HG03342 (cell line): ENCODE results near the gene ANKRD13B.

ENCODE experiments used
- ATAC-seq: cut with Tn5 transposase; IDR thresholded peaks from one replicate; pipeline ENCODE4 v1.9.1; 2021; ENCODE audit warnings: mild to moderate bottlenecking, moderate library complexity; ENCODE audit not compliant: unreplicated experiment

The ANKRD13B gene

DNA sequence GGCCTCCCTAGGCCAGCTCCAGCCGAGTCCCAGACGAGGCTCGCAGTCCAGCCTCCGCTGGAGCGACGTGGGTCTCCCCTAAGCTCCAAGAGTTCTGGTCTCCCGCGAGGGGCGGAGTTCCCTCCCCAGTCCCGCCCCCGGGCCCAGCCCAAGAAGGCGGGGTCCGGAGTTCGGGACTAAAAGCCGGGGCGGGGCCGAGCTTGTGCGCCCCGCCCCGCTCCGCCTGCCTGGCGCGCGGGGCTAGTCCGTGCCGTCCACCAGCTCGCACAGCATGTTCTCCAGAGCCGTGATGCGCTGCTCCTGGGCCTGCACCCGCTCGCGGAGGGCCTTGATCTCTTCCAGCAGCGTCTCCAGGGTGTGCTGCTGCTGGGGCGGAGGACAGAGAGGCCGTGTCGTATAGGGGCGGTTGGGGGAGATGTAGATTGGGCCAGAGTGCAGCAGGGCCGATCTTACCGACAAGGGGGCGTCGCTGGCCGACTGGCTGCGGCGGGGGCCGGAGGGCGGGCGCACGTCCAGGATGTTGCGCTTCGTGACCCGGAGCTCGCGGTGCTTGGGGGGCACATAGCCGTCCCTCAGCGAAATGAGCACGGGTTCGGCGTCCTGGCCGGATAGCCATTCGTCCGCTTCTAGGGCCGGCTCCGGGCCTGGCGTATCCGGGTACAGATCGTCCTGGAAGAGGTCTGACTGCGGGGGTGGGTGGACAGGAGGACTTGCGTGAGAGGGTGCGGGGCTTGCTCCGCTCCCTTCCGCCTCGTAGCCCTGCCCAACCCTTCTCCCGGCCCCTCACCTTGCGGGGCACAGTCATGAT, 22.8 kb downstream of the ANKRD13B start:
- ATAC-seq, result peak; percentile 54

DNA sequence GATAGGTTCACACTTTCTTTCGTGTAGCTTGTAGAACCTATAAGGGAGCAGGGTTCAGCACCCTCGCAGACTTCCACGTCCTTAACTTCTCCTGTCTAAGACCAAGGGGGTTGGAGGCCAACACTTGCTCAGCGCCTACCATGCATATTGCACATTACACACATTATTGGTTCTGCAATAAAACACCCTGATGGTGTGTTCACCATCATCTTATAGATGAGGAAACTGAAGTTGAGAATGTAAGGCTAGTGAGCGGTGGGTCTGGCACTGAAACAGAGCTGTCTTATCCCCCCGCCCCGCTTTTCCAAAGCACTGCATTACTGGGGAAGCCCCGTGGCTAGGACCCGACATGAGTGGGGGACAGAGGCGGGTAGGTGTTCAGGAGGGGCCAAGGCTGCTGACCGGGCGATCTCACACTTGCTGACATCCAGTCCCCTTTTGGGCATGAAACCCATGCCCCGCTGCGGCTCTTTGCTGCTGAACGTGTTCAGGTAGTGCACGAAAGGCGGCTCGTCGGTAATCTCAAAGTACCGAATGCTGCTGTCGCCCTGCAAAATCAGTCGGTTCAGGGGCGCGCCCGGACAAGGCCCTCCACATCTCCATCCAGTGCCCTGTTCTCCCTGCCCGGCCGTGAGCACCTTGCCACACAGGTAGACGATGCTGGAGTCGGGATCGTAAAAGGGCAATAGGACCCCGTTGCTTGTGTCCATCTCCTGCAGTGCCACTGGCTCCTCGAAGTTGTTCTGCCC, 23.5 kb downstream of the ANKRD13B start:
- no peak for ATAC-seq

DNA sequence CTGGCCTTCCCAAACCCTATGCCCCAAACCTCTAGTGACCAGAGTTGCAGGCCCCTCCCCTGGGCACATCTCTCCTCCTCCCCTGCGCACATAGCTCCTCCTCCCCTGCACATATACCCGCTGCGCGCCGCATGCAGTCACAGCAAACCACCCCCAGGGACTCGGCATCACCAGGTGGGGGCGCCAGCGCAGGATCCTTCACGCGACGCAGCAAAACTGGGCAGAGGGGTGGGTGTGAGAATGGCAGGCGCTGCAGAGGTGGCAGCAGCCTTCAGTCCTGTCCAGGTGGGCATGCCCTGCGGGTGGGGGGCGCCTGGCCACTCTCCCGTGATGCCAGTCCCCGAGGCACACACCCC, 24.2 kb downstream of the ANKRD13B start:
- peak; percentile 49 for ATAC-seq

DNA sequence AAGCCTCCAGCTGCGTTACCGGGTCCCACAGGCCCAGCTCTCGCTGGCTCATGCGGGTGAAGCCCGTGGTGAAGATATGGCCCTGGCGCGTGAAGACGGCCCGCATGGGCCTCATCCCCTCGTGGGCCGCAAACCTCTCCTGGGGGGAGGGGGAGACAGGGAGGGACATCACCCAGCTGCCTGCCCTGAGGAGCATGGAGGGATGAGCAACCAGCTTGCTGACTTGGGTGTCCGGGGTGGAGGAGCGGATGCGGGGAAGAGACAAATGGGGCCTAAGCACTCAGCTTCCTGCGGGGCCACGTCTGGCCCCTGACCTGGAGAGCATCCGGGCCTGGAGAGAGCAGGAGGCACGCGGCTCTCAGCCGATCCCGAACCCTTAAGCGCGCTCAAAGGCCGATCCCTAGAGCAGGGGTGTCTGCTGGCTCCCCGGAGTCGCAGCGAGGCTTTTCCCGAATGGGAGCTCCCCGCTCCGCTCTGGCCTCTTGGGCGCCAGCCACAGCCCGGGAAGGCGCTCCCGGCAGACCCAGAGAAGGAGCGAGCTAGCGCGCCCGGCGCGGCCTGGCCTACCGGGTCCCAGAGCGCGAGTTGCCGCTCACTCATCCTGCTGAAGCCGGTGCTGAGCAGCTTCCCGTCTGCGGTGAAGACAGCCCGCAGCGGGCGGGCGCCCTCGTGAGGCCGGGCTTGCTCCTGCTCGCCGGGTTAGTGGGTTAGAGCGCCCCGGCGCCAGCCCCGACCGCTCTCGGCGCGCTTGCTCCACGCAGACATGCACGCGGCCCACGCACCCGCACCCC, 24.7 kb downstream of the ANKRD13B start:
- peak; percentile 28 for ATAC-seq

DNA sequence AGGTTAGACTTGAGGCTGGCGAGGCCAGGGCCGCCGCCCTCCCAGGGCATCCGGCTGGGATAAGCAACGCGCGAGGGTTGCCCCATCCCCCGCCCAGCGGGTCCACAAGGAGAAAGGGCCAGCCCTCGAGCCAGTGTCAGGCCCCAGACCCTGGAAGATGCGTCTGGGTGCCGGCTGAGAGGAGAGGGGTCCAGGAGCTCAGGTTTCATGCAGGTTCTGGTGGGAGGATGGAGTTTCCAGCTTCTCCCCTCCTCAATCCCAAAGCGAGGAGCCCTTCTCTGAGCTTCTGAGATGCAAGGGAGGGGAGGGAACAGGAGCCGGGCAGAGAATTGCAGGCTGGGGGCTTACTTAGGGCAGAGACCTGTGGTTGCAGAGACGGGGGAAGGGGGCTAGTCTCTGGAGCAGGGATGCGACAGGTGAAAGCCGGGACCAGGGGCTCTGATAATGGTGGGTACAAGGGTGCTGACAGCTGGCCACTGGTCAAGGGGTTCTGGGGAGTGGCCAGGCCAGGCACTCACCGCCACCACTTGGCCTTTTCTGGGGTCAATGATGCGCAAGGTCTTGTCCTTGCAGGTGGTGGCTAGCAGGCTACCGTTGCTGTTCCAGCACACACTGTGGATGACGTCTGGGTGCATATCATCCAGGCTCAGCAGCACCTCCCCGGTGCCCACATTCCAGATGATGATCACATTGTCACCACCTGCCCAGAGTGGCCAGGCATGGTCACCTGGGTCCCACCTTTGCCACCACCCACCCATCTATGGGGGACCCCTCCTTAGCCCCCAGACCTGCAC, 25.5 kb downstream of the ANKRD13B start:
- ATAC-seq, result no peak

DNA sequence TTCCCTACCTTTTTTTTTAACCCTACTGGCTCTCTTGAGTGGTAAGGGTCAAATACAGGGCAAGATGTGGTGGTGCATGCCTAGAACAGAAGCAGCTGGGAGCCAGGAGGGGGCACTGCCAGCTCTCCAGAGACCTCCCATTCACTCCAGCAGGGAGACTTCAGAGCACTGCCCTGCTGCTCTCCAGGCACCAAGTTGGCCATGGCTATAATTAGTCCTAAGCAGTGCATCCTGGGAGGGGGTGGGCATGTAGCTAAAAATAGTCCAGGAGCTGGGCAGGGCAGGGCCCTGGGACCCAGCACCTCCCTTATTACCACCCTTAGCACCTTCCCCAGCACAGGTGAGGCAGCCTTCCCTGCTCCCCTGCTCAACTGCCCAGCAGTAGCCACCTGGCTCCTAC, 26.3 kb downstream of the ANKRD13B start:
- no peak for ATAC-seq

DNA sequence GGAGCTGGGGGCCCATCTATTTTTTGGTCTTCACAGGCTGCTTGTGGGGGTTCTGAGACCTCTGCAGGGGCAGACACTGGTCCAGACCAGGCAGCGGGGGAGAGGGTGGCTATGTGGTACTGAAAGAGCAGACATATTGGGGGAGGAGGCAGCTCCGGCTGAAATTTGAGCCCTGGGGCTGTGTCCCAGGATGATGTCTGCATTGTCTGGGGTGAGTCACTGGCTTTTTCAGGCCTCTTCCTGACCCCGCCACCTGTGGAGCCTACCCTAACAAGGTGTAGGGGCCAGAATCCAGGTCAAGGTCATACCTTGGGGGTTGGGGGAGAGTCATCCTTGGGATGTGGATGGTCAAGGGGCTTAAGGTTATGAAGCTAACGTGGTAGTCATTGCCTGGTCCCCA, 27.3 kb downstream of the ANKRD13B start:
- ATAC-seq, result no peak

DNA sequence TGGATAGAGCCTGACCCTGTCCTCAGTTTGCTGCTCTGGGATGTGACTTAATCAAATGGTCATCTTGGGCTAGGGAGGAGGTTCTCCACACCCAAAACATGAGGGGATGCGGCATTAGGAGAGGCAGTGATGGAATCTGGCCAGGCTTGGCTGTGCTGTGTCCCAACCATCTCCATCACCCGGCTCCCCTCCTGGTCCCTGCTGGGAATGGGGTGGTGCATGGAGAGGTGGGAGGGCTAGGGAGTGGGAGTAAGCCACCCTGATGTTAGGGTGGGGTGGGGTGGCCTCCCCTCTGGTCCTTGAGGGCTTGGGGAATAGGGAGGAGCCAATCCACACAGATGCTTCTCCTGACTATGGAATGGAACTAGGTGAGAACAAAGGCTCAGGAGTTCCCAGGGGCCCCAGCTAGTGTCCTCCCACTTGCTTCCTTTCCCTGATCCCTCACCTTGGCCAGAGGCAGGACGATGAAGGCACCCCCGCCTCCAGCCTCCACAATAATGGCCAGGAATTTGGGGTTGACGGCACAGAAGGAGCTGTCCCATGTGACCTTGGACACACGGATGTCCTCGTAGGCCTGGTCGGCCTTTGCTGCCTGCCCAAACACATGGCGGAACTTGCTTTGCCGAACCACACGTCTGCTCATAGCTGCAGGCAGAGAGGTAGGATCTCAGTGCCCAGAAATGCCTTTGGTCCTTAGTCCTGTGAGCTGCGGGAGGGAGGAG, 28.0 kb downstream of the ANKRD13B start:
- ATAC-seq, result no peak

DNA sequence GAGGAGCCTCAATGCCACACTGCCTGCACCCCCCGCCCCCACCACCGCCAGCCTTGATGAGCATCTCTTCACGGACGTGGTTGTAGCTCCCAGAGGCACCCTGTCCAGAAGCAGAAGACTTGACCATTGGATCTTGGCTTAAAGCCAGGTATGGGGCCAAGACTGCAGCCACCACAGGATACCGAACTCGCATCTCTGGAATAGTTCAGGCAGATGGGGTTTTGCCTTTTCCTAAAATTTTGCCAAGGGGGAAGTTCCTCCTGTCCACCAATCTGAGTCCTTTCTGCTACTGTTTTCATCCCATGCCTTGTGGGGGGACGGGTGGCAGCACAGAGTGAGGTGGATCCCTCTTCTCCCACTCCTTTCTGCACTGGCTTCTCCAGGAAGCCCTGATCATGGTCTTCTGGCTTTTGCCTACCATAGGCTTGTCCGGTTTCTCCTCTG, 28.8 kb downstream of the ANKRD13B start:
- no peak for ATAC-seq

DNA sequence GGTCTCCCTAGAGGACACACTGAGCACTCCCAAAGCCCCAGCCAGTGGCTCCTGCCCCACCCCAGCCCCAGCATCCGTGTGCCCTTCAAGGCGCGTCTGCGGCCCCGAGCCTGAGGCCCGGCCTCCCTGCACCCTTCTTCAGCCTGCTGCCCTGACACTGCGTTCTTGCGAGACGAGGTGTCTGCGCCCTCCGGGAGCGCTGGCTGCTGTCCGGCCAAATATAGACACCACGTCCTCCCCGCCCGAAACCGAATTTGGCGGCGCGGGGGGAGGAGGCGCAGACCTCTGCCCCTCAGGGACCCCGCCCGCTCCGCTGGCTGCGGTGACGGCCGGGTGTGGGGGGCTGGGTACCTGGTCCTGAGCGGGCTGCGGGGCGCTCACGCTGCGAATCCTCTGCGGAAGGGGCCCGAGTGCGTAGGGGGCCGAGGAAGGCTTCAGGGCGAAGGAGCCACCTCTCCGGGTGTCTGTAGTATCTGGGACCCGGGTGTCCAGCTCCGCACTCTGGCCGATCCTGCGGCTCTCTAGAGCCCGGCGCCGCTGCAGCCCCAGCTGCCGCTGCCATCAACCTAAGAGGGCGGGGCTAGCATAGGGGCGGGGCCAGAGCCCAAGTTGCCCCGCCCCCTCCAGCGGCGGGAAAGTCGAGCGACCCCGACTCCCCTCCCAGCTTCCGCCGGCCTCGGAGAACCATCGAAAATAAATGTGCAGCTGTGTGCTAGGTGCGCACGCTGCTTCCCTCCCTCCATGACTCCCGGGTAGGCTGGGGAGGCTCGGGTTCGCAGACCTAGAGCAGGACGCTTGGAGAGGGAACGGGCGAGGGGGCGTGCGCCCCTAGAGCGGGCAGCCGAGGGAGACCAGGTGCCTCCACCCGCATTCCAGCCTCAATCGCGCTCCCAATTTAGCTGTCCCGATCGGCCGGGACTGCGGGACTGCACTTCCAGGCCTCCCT, 29.7 kb downstream of the ANKRD13B start, which contains the start of gene CORO6:
Gene CORO6 (minus strand): TSS at position 576 of the 946 bp plus-strand sequence. CDS start 1,491 bp downstream, outside the sequence.
- ATAC-seq, result peak; percentile 46

DNA sequence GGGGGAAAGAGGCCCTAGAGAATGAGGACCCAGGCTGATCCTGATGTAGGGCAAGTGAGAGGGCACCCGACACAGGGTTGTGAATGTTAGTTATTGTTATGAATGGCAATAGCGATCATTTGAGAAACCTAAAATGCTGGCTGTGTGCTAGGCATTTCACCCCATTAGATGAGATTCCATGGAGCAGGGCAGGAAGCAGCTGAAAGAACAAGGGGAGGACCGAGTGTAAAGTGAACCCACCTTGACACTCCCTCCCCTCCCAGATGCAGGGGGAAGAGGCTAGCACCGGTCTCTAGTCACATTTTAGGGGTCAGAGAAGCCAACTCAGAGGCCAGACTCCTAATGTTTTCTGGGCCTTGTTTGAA, 30.3 kb downstream of the ANKRD13B start:
- no peak for ATAC-seq

DNA sequence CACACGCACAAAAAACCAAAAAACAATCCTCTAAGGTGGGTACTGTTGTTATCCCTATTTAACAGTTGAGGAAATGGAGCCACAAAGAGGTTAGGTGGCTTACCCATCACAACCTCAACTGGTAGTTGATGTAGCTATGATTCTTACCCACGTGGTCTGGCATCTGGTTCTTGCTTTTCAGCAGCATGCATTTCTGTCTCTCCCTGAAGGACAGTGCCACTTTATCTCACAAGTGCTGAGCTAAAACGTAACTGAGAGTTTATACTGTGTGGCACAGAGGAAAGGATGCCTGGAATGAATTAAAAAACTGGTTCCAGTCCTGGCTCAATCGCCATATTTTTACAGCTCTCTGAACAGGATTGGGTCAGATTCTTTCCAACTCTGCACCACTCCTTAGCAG, 31.7 kb downstream of the ANKRD13B start:
- no peak for ATAC-seq

DNA sequence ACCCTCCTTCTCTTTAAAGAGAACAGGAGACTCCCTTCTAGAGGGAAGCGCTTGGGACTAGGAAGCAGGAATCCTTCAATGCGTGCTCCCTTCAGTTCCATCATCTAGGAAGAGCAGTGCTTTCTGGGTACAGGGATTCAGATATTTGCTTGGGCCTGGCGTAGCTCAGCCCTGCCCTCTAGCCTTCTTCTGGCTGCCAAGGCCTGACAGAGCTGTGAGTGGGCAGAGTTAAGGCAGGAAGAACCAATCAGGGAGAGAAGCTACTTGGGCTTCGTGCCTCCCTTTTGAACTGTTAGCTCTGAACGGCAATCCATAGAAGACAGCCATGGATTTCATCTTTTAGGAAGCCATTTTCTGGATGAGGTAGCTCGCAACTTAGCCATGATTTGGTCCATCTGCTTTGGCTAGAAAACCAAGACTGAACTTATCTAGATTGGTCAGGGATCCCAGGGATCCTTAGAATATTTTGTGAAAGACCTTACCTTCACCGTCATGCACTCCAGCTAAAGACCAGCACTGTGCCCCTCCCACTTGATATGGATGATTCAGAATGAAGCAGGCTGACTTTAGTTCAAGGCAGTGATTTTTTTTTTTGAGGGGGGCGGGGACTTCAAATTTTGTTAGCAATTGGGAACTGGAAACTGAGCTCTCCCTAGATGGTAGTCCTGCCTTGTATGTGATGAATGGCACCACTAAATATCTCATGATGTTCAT, 32.3 kb downstream of the ANKRD13B start:
- no peak for ATAC-seq

DNA sequence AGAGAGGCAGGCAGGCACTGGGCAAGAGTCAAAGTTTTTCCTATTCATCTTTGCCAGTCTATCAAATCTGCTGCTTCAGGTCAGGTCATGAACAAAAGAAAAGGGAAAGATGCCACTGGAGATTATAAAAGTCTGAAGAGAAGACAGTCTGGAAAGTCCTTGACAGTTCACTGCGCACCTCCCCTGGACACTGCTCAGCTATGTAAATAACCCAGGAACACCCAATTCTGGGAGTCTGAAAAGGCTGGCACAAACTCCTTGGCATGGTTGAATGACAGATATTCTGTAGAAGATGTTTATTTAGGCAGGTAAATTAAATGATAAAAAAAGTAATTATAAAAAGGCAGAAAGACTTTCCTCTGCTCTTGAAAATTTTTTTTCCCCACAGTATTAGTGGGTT, 35.0 kb downstream of the ANKRD13B start:
- no peak for ATAC-seq

DNA sequence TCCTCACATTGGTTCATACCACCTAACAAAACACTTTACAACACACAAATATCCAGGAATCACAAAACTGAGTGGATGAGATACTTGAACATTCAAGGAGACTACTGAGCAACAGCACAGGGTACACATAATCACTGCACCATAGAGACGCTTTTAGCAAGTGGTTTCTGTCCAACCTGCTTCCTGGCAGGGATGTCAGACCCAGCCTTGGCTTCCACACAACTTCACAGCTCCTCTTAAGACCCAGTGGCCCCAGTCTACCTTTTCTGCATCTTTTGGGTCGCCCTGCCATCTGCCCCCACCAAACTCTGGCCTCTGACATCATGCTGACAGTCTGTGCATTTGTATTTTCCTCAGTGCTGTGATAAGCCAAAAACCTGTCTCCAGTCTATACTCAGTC, 35.7 kb downstream of the ANKRD13B start:
- ATAC-seq, result no peak

DNA sequence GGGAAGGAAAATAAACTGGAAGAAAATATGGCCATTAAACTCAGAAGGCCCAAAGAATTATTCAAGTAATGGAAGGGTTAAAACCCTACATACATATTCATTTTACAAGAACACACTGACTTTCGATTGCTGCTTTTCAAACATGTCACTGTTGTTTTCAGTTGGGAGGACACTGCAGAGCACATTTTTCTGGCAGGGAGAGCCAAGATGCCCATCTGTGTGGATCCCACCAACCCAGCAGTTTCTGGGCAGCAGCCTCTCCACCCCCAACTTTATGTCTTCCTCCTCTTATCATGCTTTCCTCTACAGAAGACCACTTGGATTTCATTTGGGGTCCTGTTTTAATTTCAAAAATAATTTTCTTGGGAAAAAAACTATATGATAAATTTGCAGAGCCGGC, 36.9 kb downstream of the ANKRD13B start:
- ATAC-seq, result no peak

DNA sequence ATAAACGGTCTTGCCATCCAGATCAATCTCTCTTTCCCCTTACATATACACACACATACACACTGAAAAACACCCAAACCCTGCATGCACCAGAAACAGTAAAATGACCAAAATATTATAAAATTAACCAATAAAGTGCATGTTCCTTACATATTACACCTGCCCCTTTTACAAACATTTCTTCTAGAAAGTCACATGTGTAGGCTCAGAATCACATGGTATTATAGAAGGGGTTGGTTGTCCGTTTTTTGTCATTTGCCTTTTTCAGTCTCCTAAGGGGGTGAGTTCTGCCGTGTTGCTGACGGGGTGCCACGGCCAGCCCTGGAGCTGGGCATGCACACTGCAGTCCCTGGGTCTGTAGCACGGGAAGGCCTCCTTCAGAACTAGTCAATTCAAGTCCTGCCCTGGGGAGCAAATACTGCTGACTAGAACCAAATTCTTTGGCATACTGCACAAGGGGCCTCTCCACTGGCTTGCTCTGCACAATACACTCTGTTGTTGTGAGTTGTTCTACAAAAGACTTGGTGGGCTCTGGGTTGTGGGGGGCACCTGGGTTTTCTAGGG, 37.8 kb downstream of the ANKRD13B start:
- ATAC-seq, result no peak

DNA sequence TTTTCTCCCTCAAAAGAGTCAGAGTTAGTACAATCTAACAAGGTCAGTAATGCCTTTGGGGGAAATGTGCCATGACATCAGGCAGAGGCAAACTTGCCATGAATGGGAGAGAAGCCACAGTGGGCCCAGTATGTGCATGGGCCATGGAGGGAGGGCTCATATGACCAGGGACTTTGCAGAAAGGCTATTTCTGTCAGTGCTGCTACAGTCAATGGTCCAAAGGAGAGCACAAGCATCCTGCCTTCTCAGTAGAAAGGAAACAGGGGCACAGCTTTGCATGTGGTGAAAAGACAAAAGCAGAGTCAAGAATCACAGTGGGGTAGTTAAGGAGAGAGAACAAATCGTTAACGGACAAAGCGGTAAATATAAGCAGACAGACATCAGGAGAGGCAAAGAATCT, 41.0 kb downstream of the ANKRD13B start:
- no peak for ATAC-seq
